ENCODE measurements around the gene EVI2A. TPM values are rescaled to one million over a fixed set of nuclear protein-coding genes. Genes with fewer than 3 reads are reported as not detected.
"Not testable (repeated sequence)": the region's sequence is repeated elsewhere in the genome, so short reads cannot be mapped to it uniquely, and the experiment has no call there.

The EVI2A gene
- total RNA-seq = 9.3 TPM

- DNase-seq (ENCODE audit: low spot score) (no peak), ATAC-seq (peak; percentile 73)
- intact Hi-C loops (cut with DNase I) = loop anchor here (2.0 kb wide), 1 partner anchor 53 kb away; no protein-coding TSS in a partner anchor
These were observed at the start of gene EVI2A for GRCh38 chr17:31321481-31321880. Gene EVI2A, minus strand, starts transcription at chr17:31321622. Its CDS starts 2,609 bp downstream, at chr17:31319013.

- intact Hi-C loops (cut with DNase I) = no loop called here
- DNase-seq (ENCODE audit: low spot score) = no peak
- no peak for ATAC-seq
These were observed 47.8 kb upstream of the EVI2A start for GRCh38 chr17:31369266-31369665.

GRCh38 chr17:31366088-31366487 is 44.7 kb upstream of the EVI2A start:
- DNase-seq (ENCODE audit: low spot score) = no peak
- ATAC-seq = no peak
- intact Hi-C loops (cut with DNase I) = no loop called here

GRCh38 chr17:31364012-31364411 is 42.6 kb upstream of the EVI2A start:
- ATAC-seq = no peak
- intact Hi-C loops (cut with DNase I) = no loop called here

GRCh38 chr17:31357839-31358394 is 36.5 kb upstream of the EVI2A start:
- ATAC-seq (no peak), DNase-seq (ENCODE audit: low spot score) (no peak)
- intact Hi-C loops (cut with DNase I) = no loop called here

More at GRCh38 chr17:31364012-31364411, 42.6 kb upstream of the EVI2A start:
- DNase-seq (ENCODE audit: low spot score) = no peak

GRCh38 chr17:31357091-31357490 is 35.7 kb upstream of the EVI2A start:
- intact Hi-C loops (cut with DNase I) = no loop called here

GRCh38 chr17:31355935-31356334 is 34.5 kb upstream of the EVI2A start:
- intact Hi-C loops (cut with DNase I) = no loop called here
- no peak for ATAC-seq
- no peak for DNase-seq (ENCODE audit: low spot score)

More at GRCh38 chr17:31357091-31357490, 35.7 kb upstream of the EVI2A start:
- ATAC-seq = no peak
- DNase-seq (ENCODE audit: low spot score) = no peak

GRCh38 chr17:31349454-31349853 is 28.0 kb upstream of the EVI2A start:
- DNase-seq (ENCODE audit: low spot score) (no peak), ATAC-seq (no peak)
- intact Hi-C loops (cut with DNase I) = no loop called here

- intact Hi-C loops (cut with DNase I); DNase-seq (ENCODE audit: low spot score); ATAC-seq: not testable (repeated sequence)
These were observed 23.8 kb upstream of the EVI2A start for GRCh38 chr17:31345191-31345747.

- ATAC-seq (no peak), DNase-seq (ENCODE audit: low spot score) (no peak)
- intact Hi-C loops (cut with DNase I) = no loop called here
These were observed 18.7 kb upstream of the EVI2A start for GRCh38 chr17:31339906-31340661.

GRCh38 chr17:31329221-31329620 is 7.8 kb upstream of the EVI2A start:
- intact Hi-C loops (cut with DNase I) = no loop called here
- DNase-seq (ENCODE audit: low spot score) (no peak), ATAC-seq (no peak)

GRCh38 chr17:31328160-31328535 is 6.7 kb upstream of the EVI2A start:
- no peak for DNase-seq (ENCODE audit: low spot score)
- intact Hi-C loops (cut with DNase I) = no loop called here
- ATAC-seq = no peak

GRCh38 chr17:31327534-31328159 is 6.2 kb upstream of the EVI2A start:
- intact Hi-C loops (cut with DNase I) = no loop called here
- ATAC-seq (no peak), DNase-seq (ENCODE audit: low spot score) (no peak)

- DNase-seq (ENCODE audit: low spot score) (no peak), ATAC-seq (no peak)
- intact Hi-C loops (cut with DNase I) = no loop called here
These were observed 2.1 kb upstream of the EVI2A start for GRCh38 chr17:31323551-31323950.

- intact Hi-C loops (cut with DNase I) = loop anchor here (2.0 kb wide), 1 partner anchor 53 kb away; no protein-coding TSS in a partner anchor
- DNase-seq (ENCODE audit: low spot score) (no peak), ATAC-seq (no peak)
These were observed 544 bp upstream of the EVI2A start for GRCh38 chr17:31321966-31322365.

GRCh38 chr17:31320791-31321190 is 631 bp downstream of the EVI2A start:
- ATAC-seq (peak; percentile 68), DNase-seq (ENCODE audit: low spot score) (no peak)
- intact Hi-C loops (cut with DNase I) = loop anchor here (2.0 kb wide), 1 partner anchor 52 kb away; no protein-coding TSS in a partner anchor

GRCh38 chr17:31320241-31320640 is 1.2 kb downstream of the EVI2A start:
- ATAC-seq (no peak), DNase-seq (ENCODE audit: low spot score) (no peak)
- intact Hi-C loops (cut with DNase I) = loop anchor here (2.0 kb wide), 1 partner anchor 51 kb away; no protein-coding TSS in a partner anchor

GRCh38 chr17:31318851-31319661 is 2.4 kb downstream of the EVI2A start:
- DNase-seq (ENCODE audit: low spot score) = no peak
- no peak for ATAC-seq
- intact Hi-C loops (cut with DNase I) = no loop called here

GRCh38 chr17:31318298-31318801 is 3.1 kb downstream of the EVI2A start:
- ATAC-seq (peak; percentile 87), DNase-seq (ENCODE audit: low spot score) (peak; percentile 63)
- intact Hi-C loops (cut with DNase I) = no loop called here

Data from sciatic nerve (tissue), 2 donors.